ENCODE results near the gene ASPN. TPM values are rescaled to one million over a fixed set of nuclear protein-coding genes. Genes with fewer than 3 reads are reported as not detected.

Gene ASPN
- total and polyA plus RNA-seq, 10 of the 15 experiments (the other 5 are each of a cell fraction or from before 2014, with no cell fraction given), result 0.03 to 0.47 (median 0.42) TPM; not detected in 7

DNA sequence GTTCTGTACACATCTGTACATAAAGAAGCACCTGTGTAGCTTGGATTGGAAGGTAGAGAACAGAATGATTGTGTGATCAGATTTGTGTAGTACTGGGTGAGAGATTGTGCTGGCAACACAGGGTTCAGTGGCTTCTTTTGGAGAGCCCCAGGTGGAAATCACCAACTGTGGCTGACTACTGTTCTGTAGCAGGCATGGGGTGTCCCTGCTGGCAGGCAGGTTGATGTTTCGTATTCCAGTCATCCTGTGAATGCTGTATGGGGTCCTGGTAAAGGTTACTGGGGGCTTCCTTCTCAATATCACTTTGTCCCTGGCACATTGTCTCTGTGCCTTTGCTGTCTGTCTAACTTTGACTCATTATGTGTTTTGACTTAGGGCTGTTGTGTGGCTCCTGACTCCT is 5.3 kb downstream of the ASPN start (continued):
- peak; percentile 74 for TF ChIP-seq RELA (IDR thresholded peaks at IDR 0.05; ENCODE audit: borderline replicate concordance, partially characterized antibody)
- peak; percentile 63 for TF ChIP-seq JUNB (IDR thresholded peaks at IDR 0.05)
- peak; percentile 79 for TF ChIP-seq EED (IDR thresholded peaks at IDR 0.05; ENCODE audit: low read depth)
- no peak for TF ChIP-seq SIN3A (IDR thresholded peaks at IDR 0.05; ENCODE audit: low read depth, low read length)
- no peak for TF ChIP-seq TCF3 (IDR thresholded peaks at IDR 0.05; ENCODE audit: borderline replicate concordance, insufficient read depth, low read depth, low read length)
- 0 out of 2 replicates have a peak, but pooled peaks have one; percentile 39 for TF ChIP-seq MTA3 (IDR thresholded peaks at IDR 0.05; ENCODE audit: borderline replicate concordance, low read length)
- TF ChIP-seq, protein P1, sequence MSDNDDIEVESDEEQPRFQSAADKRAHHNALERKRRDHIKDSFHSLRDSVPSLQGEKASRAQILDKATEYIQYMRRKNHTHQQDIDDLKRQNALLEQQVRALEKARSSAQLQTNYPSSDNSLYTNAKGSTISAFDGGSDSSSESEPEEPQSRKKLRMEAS (IDR thresholded peaks at IDR 0.05; ENCODE audit: low read depth, low read length), result no peak
- TF ChIP-seq, protein P2, sequence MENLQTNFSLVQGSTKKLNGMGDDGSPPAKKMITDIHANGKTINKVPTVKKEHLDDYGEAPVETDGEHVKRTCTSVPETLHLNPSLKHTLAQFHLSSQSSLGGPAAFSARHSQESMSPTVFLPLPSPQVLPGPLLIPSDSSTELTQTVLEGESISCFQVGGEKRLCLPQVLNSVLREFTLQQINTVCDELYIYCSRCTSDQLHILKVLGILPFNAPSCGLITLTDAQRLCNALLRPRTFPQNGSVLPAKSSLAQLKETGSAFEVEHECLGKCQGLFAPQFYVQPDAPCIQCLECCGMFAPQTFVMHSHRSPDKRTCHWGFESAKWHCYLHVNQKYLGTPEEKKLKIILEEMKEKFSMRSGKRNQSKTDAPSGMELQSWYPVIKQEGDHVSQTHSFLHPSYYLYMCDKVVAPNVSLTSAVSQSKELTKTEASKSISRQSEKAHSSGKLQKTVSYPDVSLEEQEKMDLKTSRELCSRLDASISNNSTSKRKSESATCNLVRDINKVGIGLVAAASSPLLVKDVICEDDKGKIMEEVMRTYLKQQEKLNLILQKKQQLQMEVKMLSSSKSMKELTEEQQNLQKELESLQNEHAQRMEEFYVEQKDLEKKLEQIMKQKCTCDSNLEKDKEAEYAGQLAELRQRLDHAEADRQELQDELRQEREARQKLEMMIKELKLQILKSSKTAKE (IDR thresholded peaks at IDR 0.05; ENCODE audit: low read depth, poor library complexity, severe bottlenecking), result no peak
- TF ChIP-seq, protein P3, sequence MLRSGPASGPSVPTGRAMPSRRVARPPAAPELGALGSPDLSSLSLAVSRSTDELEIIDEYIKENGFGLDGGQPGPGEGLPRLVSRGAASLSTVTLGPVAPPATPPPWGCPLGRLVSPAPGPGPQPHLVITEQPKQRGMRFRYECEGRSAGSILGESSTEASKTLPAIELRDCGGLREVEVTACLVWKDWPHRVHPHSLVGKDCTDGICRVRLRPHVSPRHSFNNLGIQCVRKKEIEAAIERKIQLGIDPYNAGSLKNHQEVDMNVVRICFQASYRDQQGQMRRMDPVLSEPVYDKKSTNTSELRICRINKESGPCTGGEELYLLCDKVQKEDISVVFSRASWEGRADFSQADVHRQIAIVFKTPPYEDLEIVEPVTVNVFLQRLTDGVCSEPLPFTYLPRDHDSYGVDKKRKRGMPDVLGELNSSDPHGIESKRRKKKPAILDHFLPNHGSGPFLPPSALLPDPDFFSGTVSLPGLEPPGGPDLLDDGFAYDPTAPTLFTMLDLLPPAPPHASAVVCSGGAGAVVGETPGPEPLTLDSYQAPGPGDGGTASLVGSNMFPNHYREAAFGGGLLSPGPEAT (IDR thresholded peaks at IDR 0.05; ENCODE audit: low read depth), result peak; percentile 41; the same call in 1 of the 2 replicates
- TF ChIP-seq IRF4 (IDR thresholded peaks at IDR 0.05; ENCODE audit: low read depth, low read length), result 0 out of 2 replicates have a peak, but pooled peaks have one; percentile 51

All from GM12878 (cell line).